Thymus (tissue), 11 donors: ENCODE results near the gene FRMPD4. TPM values are rescaled to one million over a fixed set of nuclear protein-coding genes. Genes with fewer than 3 reads are reported as not detected.

Experiments used
- DNase-seq, 9 donors: peaks; one replicate each; pipeline ENCODE4 v3.0.0-alpha.2; 2013; ENCODE audit warnings: low spot score in 9 of 9, low read depth in 6 of 9, missing footprints in 1 of 9
- H3K27ac ChIP-seq, 2 donors: one replicate each; pipeline ENCODE4 v1.5.1; 2013; ENCODE audit warnings: control low read depth in 1 of 2, low read depth in 1 of 2, low read length in 1 of 2, mild to moderate bottlenecking in 1 of 2, moderate library complexity in 1 of 2
- H3K27me3 ChIP-seq, 2 donors: one replicate each; pipeline ENCODE4 v1.5.1; 2013; ENCODE audit warnings: low read length in 1 of 2; ENCODE audit not compliant: control insufficient read depth in 2 of 2, insufficient read depth in 1 of 2
- H3K36me3 ChIP-seq, 2 donors: one replicate each; pipeline ENCODE4 v1.5.1; 2013; ENCODE audit warnings: low read length in 1 of 2, mild to moderate bottlenecking in 1 of 2, moderate library complexity in 1 of 2; ENCODE audit not compliant: control insufficient read depth in 2 of 2, insufficient read depth in 2 of 2
- H3K4me1 ChIP-seq, 2 donors: one replicate each; pipeline ENCODE4 v1.5.1; 2013; ENCODE audit warnings: low read length in 2 of 2; ENCODE audit not compliant: control insufficient read depth in 2 of 2, insufficient read depth in 2 of 2
- H3K4me3 ChIP-seq, 2 donors: one replicate each; pipeline ENCODE4 v1.5.1; 2013; ENCODE audit warnings: low read length in 2 of 2, control low read depth in 1 of 2, mild to moderate bottlenecking in 1 of 2
- H3K9me3 ChIP-seq, 2 donors: one replicate each; pipeline ENCODE4 v1.5.1; 2013; ENCODE audit warnings: low read length in 1 of 2, mild to moderate bottlenecking in 1 of 2; ENCODE audit not compliant: control insufficient read depth in 2 of 2, insufficient read depth in 1 of 2
- WGBS: extraction: QIAGEN DNeasy Blood & Tissue Kit; methylation state at CpG from one replicate; pipeline ENCODE4 v1.1.7; 2013; 5-methylcytosine and 5-hydroxymethylcytosine counted together
- polyA plus RNA-seq: library from polyadenylated mRNA; stranded (reverse); fragments of 200-250 nt; gene quantifications from one replicate; pipeline ENCODE4 v1.2.3, GENCODE V29; 2013
- total RNA-seq: library from RNA; stranded (reverse); fragments of 120-200 nt; gene quantifications from one replicate; pipeline ENCODE4 v1.2.4, GENCODE V29; 2013
- donor health status: healthy.

The FRMPD4 gene
- total and polyA plus RNA-seq, 2 donors = 0.05 TPM

- H3K4me3 ChIP-seq = no peak overlapping the region
- H3K36me3 ChIP-seq = no peaks in the 10 kb centered on the region
- H3K27ac ChIP-seq = no peak overlapping the region
- H3K27me3 ChIP-seq = no peaks in the 10 kb centered on the region
- WGBS = 88% methylated on average over 5 of the region's 5 CpGs
- H3K9me3 ChIP-seq = no peaks in the 10 kb centered on the region
- H3K4me1 ChIP-seq = no peaks in the 10 kb centered on the region
- no peak for DNase-seq
These were observed 107.7 kb downstream of the FRMPD4 start for GRCh38 chrX:12245650-12246645.

DNA sequence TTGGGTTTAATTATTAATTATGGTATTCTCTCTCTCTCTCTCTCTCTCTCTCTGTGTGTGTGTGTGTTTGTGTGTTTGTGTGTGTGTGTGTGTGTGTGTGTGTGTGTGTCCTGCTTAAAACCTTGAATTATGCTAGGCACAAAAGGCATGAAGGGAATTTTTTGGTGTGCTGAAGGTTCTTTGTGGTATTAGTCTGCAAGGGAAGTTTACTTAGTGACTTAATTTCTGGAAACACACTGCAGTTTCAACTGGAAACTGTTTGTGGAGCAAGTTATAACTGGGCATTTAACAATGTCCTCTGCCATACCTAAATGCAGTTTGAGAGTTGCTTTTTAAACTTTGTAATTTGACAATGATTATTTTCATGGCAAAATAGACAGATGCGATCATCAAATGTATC is 111.7 kb downstream of the FRMPD4 start:
- H3K9me3 ChIP-seq = no peaks in the 10 kb centered on the region
- H3K36me3 ChIP-seq = no peaks in the 10 kb centered on the region
- no peak for DNase-seq
- no peak overlapping the region for H3K27ac ChIP-seq
- no peak overlapping the region for H3K4me3 ChIP-seq
- no peaks in the 10 kb centered on the region for H3K27me3 ChIP-seq
- 97% methylated on average over 1 of the region's 1 CpG for WGBS
- no peaks in the 10 kb centered on the region for H3K4me1 ChIP-seq

DNA sequence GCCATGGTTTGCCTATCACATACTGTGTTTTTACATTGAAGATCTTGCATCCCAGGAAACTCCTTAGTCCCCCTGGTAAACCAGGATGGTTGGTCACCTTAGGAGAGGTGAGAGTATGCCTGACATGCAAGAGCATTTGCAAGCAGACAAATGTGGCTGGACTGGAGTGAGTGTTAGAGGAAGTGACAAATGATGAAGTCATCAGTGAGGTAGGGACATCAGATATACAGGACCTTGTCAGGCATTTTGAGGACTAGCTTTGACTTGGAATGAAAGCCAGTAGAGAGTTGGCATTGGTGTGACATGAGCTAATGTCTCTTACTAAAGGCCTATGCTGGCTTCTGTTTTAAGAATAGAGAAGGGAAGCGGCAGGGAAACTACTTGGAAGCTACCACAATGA is 124.9 kb downstream of the FRMPD4 start:
- WGBS = 70% methylated on average over 1 of the region's 1 CpG
- no peaks in the 10 kb centered on the region for H3K9me3 ChIP-seq
- no peak overlapping the region for H3K4me3 ChIP-seq

GRCh38 chrX:12269484-12269883 is 131.2 kb downstream of the FRMPD4 start:
- H3K27ac ChIP-seq = no peak overlapping the region
- H3K4me1 ChIP-seq = no peaks in the 10 kb centered on the region
- no peak for DNase-seq
- no peak overlapping the region for H3K4me3 ChIP-seq
- H3K9me3 ChIP-seq = no peaks in the 10 kb centered on the region
- no peaks in the 10 kb centered on the region for H3K36me3 ChIP-seq
- 72% methylated on average over 2 of the region's 2 CpGs for WGBS
- H3K27me3 ChIP-seq = no peaks in the 10 kb centered on the region

More for the DNA sequence above, 124.9 kb downstream of the FRMPD4 start:
- no peak for DNase-seq
- no peaks in the 10 kb centered on the region for H3K4me1 ChIP-seq
- H3K27me3 ChIP-seq = no peaks in the 10 kb centered on the region
- no peaks in the 10 kb centered on the region for H3K36me3 ChIP-seq
- no peak overlapping the region for H3K27ac ChIP-seq

DNA sequence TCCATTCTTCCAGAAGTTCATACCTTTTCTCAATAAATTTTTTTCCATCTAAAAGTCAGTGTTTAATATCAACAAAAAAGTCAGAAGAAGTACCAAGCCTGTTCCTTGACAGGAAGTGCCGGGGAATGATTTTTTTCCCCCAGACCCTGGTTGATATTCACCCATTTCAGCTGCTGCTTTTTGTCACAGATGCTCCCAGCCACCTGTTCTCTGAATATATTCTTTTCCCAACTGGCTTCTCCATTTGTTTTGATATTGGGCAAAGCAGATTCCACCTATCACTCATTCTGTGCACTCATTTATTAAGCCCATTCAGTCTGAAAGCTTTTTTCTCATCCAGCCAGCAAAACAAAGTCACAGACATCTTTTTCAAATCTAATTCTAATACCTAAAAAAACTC is 139.9 kb downstream of the FRMPD4 start:
- WGBS = 96% methylated on average over 1 of the region's 1 CpG
- Histone ChIP-seq H3K36me3 (no peaks in the 10 kb centered on the region), H3K27ac (no peak overlapping the region), H3K27me3 (no peaks in the 10 kb centered on the region), H3K4me3 (no peak overlapping the region), H3K4me1 (no peaks in the 10 kb centered on the region), H3K9me3 (no peaks in the 10 kb centered on the region)
- no peak for DNase-seq

DNA sequence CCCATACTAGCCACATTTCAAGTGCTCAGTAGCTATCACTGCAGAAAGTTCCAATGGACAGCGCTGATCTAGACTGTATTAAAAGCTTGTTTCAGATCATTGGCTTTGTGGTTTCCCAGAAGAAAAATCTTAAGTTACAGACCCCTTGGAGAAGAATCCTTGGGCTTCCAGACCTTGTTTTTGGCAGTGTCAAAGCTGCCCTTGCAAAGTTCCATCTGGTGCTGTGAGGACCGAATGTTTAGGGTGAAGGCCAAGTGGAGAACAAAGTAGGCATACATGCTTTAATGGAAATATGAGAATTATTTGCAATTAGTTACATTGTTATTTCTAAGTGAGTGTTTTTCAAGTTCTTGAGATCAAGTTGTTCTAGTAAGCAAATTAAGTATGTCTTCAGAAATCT is 144.7 kb downstream of the FRMPD4 start:
- WGBS = 95% methylated on average over 2 of the region's 2 CpGs

GRCh38 chrX:12292996-12293765 is 154.9 kb downstream of the FRMPD4 start:
- WGBS = 94% methylated on average over 7 of the region's 7 CpGs
- Histone ChIP-seq H3K9me3 (no peaks in the 10 kb centered on the region), H3K27me3 (no peaks in the 10 kb centered on the region), H3K27ac (no peak overlapping the region), H3K4me3 (no peak overlapping the region), H3K36me3 (no peaks in the 10 kb centered on the region), H3K4me1 (no peaks in the 10 kb centered on the region)
- no peak for DNase-seq

More for the DNA sequence above, 144.7 kb downstream of the FRMPD4 start:
- Histone ChIP-seq H3K36me3 (no peaks in the 10 kb centered on the region), H3K4me3 (no peak overlapping the region), H3K4me1 (no peaks in the 10 kb centered on the region), H3K27me3 (no peaks in the 10 kb centered on the region), H3K9me3 (no peaks in the 10 kb centered on the region), H3K27ac (no peak overlapping the region)
- no peak for DNase-seq

DNA sequence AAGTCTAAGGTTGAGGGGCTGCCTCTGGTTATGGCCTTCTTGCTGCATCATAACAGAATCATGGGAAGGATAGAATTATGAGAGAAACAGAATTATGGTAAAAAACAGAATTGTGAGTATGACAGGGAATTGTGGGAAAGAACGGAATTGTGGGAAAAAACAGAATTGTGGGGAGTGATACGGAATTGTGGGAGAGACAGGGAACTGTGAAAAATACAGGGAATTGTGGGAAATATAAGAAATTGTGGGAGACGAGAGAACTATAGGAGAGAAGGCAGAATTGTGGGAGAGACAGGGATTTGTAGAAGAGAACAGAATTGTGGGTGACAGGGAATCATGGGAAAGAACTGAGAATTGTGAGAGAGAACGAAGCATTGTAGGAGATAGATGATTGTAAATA is 159.1 kb downstream of the FRMPD4 start:
- Histone ChIP-seq H3K4me1 (no peaks in the 10 kb centered on the region), H3K27ac (no peak overlapping the region), H3K36me3 (no peaks in the 10 kb centered on the region), H3K4me3 (no peak overlapping the region), H3K27me3 (no peaks in the 10 kb centered on the region), H3K9me3 (no peaks in the 10 kb centered on the region)
- DNase-seq = no peak
- 91% methylated on average over 4 of the region's 4 CpGs for WGBS

GRCh38 chrX:12301288-12301687 is 163.0 kb downstream of the FRMPD4 start:
- Histone ChIP-seq H3K4me1 (no peaks in the 10 kb centered on the region), H3K9me3 (no peaks in the 10 kb centered on the region), H3K27me3 (no peaks in the 10 kb centered on the region), H3K27ac (no peak overlapping the region), H3K36me3 (no peaks in the 10 kb centered on the region), H3K4me3 (no peak overlapping the region)
- WGBS = 95% methylated on average over 3 of the region's 3 CpGs
- no peak for DNase-seq
